GM12875 (cell line): ENCODE results near the gene VASN.

Experiments
- H3K4me3 ChIP-seq: one replicate; pipeline ENCODE4 v1.5.1; 2011; ENCODE audit warnings: low read depth, low read length, control low read depth
- TF ChIP-seq, protein P1 (sequence below): IDR thresholded peaks from 2 replicates; pipeline ENCODE4 v1.5.1; 2011; ENCODE audit warnings: low read depth, mild to moderate bottlenecking, control low read depth, inconsistent platforms, low read length, moderate library complexity, borderline replicate concordance; ENCODE audit not compliant: insufficient read depth

The VASN gene

DNA sequence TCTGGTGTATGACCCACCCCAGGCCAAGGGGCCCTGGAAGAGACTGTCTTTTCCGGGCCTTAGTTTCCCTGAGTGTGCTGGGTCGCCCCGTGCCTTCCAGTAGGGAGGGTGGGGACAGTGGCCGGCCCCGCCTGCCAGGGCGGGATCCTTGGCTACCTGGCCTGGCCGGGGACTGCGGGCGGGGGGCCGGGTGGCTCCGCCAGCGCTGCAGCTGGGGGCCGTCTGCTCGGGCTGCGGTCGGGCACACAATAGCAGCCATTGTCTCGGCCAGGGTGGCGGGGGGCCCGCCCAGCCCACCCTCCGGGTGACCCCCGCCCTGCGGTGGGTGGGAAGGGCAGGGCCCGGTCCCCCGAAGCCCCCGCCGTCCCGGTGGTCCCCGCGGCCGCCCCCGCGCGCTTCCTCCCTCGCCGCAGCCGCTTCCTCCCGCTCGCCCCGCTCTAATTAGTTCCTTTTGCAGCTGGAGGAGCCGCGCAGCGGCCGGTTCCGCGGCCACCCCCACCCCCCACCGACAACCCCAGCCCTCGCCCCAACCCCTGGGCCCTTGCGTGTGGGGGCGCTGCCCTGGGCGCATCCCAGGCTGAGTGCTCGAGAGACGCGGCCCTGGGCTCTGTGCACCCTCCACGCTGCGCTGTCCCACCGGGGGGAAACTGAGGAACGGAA, 44.1 kb upstream of the VASN start:
- TF ChIP-seq, protein P1, sequence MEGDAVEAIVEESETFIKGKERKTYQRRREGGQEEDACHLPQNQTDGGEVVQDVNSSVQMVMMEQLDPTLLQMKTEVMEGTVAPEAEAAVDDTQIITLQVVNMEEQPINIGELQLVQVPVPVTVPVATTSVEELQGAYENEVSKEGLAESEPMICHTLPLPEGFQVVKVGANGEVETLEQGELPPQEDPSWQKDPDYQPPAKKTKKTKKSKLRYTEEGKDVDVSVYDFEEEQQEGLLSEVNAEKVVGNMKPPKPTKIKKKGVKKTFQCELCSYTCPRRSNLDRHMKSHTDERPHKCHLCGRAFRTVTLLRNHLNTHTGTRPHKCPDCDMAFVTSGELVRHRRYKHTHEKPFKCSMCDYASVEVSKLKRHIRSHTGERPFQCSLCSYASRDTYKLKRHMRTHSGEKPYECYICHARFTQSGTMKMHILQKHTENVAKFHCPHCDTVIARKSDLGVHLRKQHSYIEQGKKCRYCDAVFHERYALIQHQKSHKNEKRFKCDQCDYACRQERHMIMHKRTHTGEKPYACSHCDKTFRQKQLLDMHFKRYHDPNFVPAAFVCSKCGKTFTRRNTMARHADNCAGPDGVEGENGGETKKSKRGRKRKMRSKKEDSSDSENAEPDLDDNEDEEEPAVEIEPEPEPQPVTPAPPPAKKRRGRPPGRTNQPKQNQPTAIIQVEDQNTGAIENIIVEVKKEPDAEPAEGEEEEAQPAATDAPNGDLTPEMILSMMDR, result no peak
- H3K4me3 ChIP-seq, result peak overlapping the region; percentile 36

DNA sequence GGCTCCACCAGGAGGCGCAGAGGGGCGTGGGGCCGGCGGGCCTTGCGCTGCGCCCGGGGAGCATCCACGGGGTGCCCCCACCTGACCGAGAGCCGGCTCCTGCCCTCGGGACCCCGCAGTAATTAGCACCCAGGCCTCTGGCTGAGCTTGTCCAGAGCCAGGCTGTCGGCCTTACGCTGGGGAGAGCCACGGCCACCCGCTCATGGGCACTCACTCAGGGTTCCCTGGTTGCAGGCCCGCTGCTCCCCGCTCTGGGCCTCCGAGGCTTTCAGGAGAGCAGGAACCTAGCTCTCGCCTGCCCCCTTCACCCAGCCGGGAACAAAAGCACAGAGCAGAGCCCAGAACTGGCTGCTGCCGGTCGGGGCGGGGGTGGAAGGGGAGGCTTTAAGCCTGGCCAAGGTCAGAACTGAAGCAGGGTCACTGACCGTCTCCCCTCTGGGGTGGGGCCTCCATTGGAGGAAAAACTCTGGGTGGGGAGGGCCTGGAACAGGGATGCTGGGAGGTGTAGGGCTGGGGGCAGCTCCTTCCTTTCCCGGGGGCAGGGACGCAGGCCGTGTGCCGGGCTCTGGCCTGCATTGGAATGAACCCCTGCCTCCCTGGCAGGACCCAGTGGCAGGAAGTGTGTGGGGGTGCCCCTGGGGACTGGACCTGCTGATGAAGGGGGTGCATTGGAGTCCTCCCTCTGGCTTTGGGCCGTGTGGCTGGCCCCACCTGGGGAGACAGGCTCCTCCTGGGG, 43.4 kb upstream of the VASN start:
- peak overlapping the region; percentile 36 for H3K4me3 ChIP-seq
- TF ChIP-seq, protein P1, result peak; percentile 52; the same call in 1 of the 2 replicates

DNA sequence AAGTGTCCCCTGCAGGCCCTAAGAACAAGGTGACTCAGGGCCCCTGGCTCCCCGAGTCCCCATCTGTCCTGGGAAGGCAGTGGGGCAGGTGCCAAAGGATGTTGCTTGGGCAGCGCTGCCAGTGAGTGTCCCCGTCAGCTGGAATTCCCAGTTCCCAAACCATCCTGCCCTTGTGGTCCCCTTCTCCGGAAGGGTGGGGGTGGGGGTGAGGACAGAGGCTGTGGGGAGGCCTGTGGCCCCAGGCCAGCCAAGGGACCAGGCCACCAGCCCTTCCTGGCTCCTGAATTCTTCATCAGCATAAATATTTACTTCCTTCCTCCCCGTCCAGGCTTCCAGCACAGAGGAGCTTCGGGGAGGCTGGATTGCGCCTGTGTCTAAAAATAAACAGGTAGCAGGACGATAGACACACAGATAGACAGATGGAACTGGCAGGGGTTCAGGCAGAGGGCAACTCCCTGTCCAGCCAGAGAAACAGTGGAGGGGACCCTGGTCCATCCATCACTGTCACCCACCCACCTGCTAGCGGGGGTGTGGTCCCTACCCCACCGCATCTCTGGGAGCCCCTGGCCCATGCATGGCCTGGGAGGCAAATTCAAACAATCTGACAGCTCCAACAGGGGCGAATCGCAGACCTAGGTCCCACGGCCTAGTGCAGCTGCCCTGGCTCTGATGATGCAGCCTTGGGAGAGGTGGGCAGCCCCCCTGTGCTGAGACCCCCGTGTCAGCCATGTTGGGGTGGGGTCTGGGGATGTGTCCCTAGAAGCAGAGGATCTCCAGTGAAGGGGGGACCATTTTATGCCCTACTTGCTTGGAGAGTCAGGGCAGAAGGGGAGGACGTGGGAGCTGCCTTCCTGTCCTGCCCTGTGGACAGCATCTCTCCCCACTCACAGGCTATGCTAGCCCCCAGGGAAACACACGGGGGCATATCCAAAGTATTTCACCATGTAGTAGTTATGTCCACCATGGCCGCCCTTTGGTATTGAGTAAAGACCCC, 42.6 kb upstream of the VASN start:
- TF ChIP-seq, protein P1, result no peak
- no peak overlapping the region for H3K4me3 ChIP-seq

DNA sequence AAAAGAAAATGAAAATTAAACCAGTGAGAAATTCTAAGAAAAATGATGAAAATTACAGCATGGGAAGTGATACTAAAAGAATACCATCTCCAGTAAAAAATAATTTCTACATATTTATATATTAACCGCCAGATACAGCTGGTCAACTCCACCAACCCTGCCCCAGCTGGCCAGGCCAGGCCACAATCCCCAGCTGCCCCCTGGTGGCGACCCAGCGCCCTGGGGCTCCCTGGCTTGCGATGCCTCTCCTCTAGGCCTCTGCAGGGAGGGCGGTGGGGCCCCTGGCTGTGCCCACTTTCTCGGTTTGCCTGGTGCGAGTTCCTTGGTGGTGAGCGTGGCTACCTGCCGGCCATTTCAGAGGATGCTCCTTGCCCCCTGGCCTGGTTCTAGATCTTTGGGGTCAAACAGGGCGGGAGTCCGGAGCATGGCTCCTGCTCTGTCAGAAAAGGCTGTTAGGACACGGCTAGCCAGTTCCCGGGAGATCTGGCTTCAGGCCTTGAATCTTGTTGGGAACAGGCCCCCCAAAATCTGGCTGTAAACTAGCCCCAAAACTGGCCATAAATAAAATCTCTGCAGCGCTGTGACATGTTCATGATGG, 41.3 kb upstream of the VASN start:
- TF ChIP-seq, protein P1, result peak; percentile 97
- H3K4me3 ChIP-seq, result no peak overlapping the region

DNA sequence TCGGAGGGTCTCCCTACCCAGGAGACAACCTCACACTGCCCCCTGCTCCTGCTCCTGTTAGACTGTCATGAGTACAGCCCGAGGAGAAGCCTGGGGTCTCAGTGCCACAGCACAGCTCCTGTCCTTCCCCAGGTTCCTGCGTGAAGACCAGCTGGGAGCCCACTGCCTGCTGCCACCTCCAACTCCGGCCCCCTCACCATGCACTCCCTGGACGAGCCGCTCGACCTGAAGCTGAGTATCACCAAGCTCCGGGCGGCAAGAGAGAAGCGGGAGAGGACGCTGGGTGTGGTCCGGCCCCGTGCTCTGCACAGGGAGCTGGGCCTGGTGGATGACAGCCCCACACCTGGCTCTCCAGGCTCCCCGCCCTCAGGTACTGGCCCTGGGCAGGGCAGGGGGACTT, 39.6 kb upstream of the VASN start:
- TF ChIP-seq, protein P1, result no peak
- no peak overlapping the region for H3K4me3 ChIP-seq

DNA sequence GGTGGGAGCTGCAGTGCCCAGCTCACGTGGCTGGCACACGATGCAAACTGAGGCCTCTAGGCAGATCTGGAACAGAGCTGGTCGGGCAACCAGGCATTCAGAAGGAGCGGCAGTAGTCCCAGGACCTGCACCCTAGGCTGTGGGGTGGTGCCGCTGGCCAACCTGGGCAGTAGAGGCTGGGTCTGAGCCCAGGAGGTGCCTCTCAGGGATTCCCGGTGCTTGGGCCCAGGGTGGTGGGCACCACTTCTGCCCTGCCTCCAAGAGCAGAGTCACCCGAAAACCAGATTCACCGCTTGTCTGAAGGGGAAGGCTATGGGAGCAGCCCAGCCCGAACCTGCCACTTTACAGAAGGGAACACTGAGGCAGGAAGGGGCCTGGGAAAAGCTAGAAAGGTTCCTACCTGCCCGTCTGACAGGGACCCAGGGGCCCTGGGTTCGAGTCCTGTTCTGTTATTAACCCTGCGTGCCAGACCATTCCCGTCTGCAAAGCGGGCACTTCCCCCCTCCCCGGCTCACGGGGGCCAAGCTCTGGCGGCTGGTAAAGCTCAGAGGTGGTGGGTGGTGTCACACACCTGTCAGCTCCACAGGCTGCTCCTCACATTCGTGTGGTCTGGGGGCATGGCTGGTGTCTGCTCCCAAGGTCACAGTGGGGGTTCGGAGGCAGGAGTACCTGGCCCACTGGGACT, 38.9 kb upstream of the VASN start:
- TF ChIP-seq, protein P1, result no peak
- H3K4me3 ChIP-seq, result no peak overlapping the region
